Small intestine (tissue), 7 donors: ENCODE measurements around the gene MLXIPL. TPM values are rescaled to one million over a fixed set of nuclear protein-coding genes. Genes with fewer than 3 reads are reported as not detected.
"Not testable (repeated sequence)": the region's sequence is repeated elsewhere in the genome, so short reads cannot be mapped to it uniquely, and the experiment has no call there.

Experiments used
- DNase-seq, 2 donors: peaks; one replicate each; pipeline versions ENCODE4 v3.0.0 to v3.0.0-alpha.2; 2013
- FAIRE-seq: peaks from 2 replicates; lab custom pipeline; 2012; peaks lifted over from hg19 to GRCh38; lab: Jason Lieb, UNC
- H3K27ac ChIP-seq, 3 donors: one replicate each; pipeline ENCODE4 v1.5.1; 2013; ENCODE audit warnings: low read length in 2 of 3, mild to moderate bottlenecking in 2 of 3, control low read depth in 1 of 3, inconsistent platforms in 1 of 3, low read depth in 1 of 3, moderate library complexity in 1 of 3
- H3K27me3 ChIP-seq, 3 donors: one replicate each; pipeline ENCODE4 v1.6.1; 2013; ENCODE audit warnings: low read length in 3 of 3, inconsistent platforms in 1 of 3; ENCODE audit not compliant: control insufficient read depth in 3 of 3, insufficient read depth in 3 of 3
- H3K36me3 ChIP-seq, 3 donors: one replicate each; pipeline ENCODE4 v1.6.1; 2013; ENCODE audit warnings: low read length in 3 of 3, inconsistent platforms in 1 of 3, low read depth in 1 of 3, mild to moderate bottlenecking in 1 of 3, moderate library complexity in 1 of 3; ENCODE audit not compliant: control insufficient read depth in 3 of 3, insufficient read depth in 2 of 3
- H3K4me1 ChIP-seq, 3 donors: one replicate each; pipeline ENCODE4 v1.6.1; 2013; ENCODE audit warnings: low read length in 2 of 3, inconsistent platforms in 1 of 3, low read depth in 1 of 3, mild to moderate bottlenecking in 1 of 3, moderate library complexity in 1 of 3; ENCODE audit not compliant: control insufficient read depth in 3 of 3, insufficient read depth in 2 of 3
- H3K4me3 ChIP-seq, 3 donors: one replicate each; pipeline ENCODE4 v1.5.1; 2013; ENCODE audit warnings: low read length in 3 of 3, control low read depth in 1 of 3, inconsistent platforms in 1 of 3, low read depth in 1 of 3, mild to moderate bottlenecking in 1 of 3, moderate library complexity in 1 of 3
- H3K9me3 ChIP-seq, 2 donors: one replicate each; pipeline ENCODE4 v1.6.1; 2013; ENCODE audit warnings: low read depth in 1 of 2, low read length in 1 of 2; ENCODE audit not compliant: control insufficient read depth in 2 of 2, insufficient read depth in 1 of 2
- WGBS, 3 donors: extraction: QIAGEN DNeasy Blood & Tissue Kit; methylation state at CpG; one replicate each; pipeline ENCODE4 v1.1.7; 2013; 5-methylcytosine and 5-hydroxymethylcytosine counted together
- polyA plus RNA-seq, 4 donors: library from polyadenylated mRNA; stranded (reverse) in 3 of 4; unstranded in 1 of 4; fragments of 200-250 nt in 3 of 4; fragments of 120-200 nt in 1 of 4; gene quantifications; one replicate each; pipeline versions ENCODE4 v1.2.1 to v1.2.3, GENCODE V29; 2013
- donor health status: healthy with polysubstance abuse.
- donor health status: control.
- donor health status: control.
- donor health status: Bipolar disorder and iron deficiency.
- donor health status: healthy.

Gene MLXIPL
- polyA plus RNA-seq, 4 donors = 95.8 to 208 (median 128) TPM

- peak overlapping the region in 1 of 3 donors; percentile 60 for H3K4me3 ChIP-seq
- peak overlapping the region in 1 of 3 donors; percentile 71 for H3K27ac ChIP-seq
Measured at GRCh38 chr7:73566431-73566830, 57.9 kb downstream of the MLXIPL start.

DNA sequence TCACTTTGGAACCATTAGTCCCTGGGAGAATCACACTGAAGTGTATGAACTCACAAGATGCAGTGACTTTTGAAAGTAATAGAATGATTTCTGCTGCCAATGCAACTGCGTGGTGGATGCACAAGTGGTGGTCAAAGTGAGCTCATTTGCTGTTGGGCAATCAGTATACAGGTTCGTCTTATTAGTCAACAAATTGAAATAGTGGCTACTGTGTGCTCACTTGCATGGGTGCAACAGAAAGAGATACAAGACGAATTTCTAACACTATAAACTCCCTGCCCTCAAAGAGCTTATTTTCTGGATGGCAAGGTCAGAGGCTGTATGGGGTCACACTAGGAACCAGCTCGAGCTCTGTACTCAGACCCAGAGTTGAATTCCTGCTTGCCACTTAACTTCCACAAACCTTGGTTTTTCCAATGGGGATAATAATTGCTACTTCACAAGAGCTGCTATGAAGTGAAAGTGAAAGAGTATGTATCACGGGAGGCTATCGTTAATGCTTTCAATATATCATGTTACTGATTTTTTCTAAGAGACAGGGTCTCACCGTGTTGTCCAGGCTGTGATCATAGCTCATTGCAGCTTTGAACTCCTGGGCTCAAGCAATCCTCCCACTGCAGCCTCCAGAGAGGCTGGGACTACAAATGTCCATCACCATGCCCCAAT lies 58.5 kb downstream of the MLXIPL start:
- peak overlapping the region in 2 of 3 donors; percentile 13 to 60 for H3K4me3 ChIP-seq

More at GRCh38 chr7:73566431-73566830, 57.9 kb downstream of the MLXIPL start:
- H3K9me3 ChIP-seq, H3K27me3 ChIP-seq, DNase-seq, FAIRE-seq, H3K4me1 ChIP-seq: not testable (repeated sequence)
- H3K36me3 ChIP-seq = peaks cover 11 to 29% (median 15%) of the 10 kb centered on the region in 3 donors

DNA sequence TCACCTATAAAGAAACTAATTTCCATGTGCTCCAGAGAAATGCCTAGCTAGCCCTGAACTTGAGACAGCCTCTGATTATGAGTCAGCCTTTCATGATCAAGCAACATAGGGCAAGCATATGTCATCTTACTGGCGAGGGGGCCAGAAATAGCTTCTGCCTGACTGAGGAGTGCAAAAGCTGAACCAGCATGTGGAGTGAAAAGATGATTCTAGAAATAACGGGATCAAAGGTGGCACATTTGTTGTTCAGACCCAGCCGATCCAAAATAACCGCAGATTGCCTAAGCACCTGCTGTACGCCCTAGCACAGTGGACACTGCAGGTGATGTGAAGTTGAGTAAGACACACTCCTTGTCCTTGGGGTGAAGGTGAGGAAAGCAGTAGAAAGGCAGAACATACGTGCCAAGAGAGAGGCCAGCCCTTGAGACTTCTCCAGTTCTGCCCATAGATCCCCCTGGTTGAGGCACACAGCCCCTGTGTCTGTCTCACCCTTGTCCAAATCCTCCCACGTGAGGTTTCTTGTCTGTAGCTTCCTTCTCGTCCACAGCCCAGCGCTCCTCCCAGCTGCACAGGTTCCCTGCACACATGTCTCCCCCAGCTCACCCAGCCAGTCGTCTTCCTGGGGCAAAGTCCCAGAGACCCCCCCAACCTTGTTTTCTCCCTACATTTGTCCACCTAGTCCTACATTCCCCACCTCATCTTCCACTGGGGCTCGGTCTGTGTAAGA lies 64.0 kb downstream of the MLXIPL start:
- H3K9me3 ChIP-seq = no peaks in the 10 kb centered on the region
- peaks cover 0 to 23% (median 7%) of the 10 kb centered on the region in 3 donors for H3K4me1 ChIP-seq
- peaks cover 0 to 6% (median 0%) of the 10 kb centered on the region in 3 donors for H3K36me3 ChIP-seq
- H3K4me3 ChIP-seq = no peak overlapping the region
- FAIRE-seq (no peak), DNase-seq (peak; percentile 39 to 47)
- H3K27me3 ChIP-seq = no peaks in the 10 kb centered on the region
- WGBS, 3 donors = 24 to 48% (median 33%) methylated on average over 11 of the region's 11 CpGs
- no peak overlapping the region for H3K27ac ChIP-seq

More for the DNA sequence above, 58.5 kb downstream of the MLXIPL start:
- 15 to 34% (median 20%) methylated on average over 7 of the region's 7 CpGs for WGBS, 3 donors
- Histone ChIP-seq H3K4me1 (no peaks in the 10 kb centered on the region), H3K36me3 (peaks cover 9 to 22% (median 11%) of the 10 kb centered on the region in 3 donors), H3K27ac (peak overlapping the region in 2 of 3 donors; percentile 66 to 71), H3K9me3 (no peaks in the 10 kb centered on the region), H3K27me3 (no peaks in the 10 kb centered on the region)
- DNase-seq (peak; percentile 34 to 55), FAIRE-seq (no peak)

- DNase-seq (peak; percentile 90 to 93), FAIRE-seq (no peak)
- WGBS, 3 donors = 3 to 4% (median 4%) methylated on average over 47 to 83 of the region's 83 CpGs
- Histone ChIP-seq H3K27ac (peak within 1 kb of the TSS; percentile 98 to 100 (median 99)), H3K4me1 (peaks cover 0 to 25% (median 7%) of the 10 kb centered on the region in 3 donors), H3K9me3 (no peaks in the 10 kb centered on the region), H3K36me3 (peaks cover 0 to 27% (median 4%) of the 10 kb centered on the region in 3 donors), H3K27me3 (no peaks in the 10 kb centered on the region), H3K4me3 (peak within 1 kb of the TSS; percentile 74 to 87 (median 82))
Measured at GRCh38 chr7:73557397-73558257, 66.7 kb downstream of the MLXIPL start, which contains the start of gene BCL7B. Gene BCL7B, minus strand, starts transcription at chr7:73557690. Its CDS starts 112 bp downstream, at chr7:73557578.

- peaks cover under 1 to 32% (median 8%) of the 10 kb centered on the region in 3 donors for H3K36me3 ChIP-seq
- WGBS, 3 donors = 0% methylated on average over 6 to 36 of the region's 36 CpGs
- H3K27ac ChIP-seq = peak overlapping the region; percentile 98 to 100 (median 99)
- H3K4me3 ChIP-seq = peak overlapping the region; percentile 74 to 87 (median 82)
- DNase-seq (peak; percentile 94 to 97), FAIRE-seq (no peak)
- H3K4me1 ChIP-seq = peaks cover 0 to 25% (median 7%) of the 10 kb centered on the region in 3 donors
- no peaks in the 10 kb centered on the region for H3K27me3 ChIP-seq
- no peaks in the 10 kb centered on the region for H3K9me3 ChIP-seq
Measured at GRCh38 chr7:73557108-73557396, 67.3 kb downstream of the MLXIPL start.

GRCh38 chr7:73556208-73557107 lies 67.9 kb downstream of the MLXIPL start:
- Histone ChIP-seq H3K27ac (peak overlapping the region; percentile 17 to 100 (median 75)), H3K9me3 (no peaks in the 10 kb centered on the region), H3K36me3 (peaks cover 3 to 37% (median 9%) of the 10 kb centered on the region in 3 donors), H3K4me3 (peak overlapping the region; percentile 53 to 87 (median 82)), H3K4me1 (peaks cover 0 to 25% (median 7%) of the 10 kb centered on the region in 3 donors), H3K27me3 (no peaks in the 10 kb centered on the region)
- DNase-seq (peak; percentile 18 to 54), FAIRE-seq (no peak)
- 5 to 18% (median 8%) methylated on average over 27 to 28 of the region's 28 CpGs for WGBS, 3 donors

- WGBS, 3 donors = 42 to 52% (median 51%) methylated on average over 6 of the region's 6 CpGs
- Histone ChIP-seq H3K4me1 (peaks cover 0 to 25% (median 7%) of the 10 kb centered on the region in 3 donors), H3K27me3 (no peaks in the 10 kb centered on the region), H3K36me3 (peaks cover 10 to 41% (median 11%) of the 10 kb centered on the region in 3 donors), H3K4me3 (peak overlapping the region in 1 of 3 donors; percentile 82), H3K9me3 (no peaks in the 10 kb centered on the region), H3K27ac (peak overlapping the region in 2 of 3 donors; percentile 14 to 17)
- FAIRE-seq (no peak), DNase-seq (no peak)
Measured at GRCh38 chr7:73555411-73555982, 68.8 kb downstream of the MLXIPL start.
